Measurements from ENCODE around the gene WWOX.

DNA sequence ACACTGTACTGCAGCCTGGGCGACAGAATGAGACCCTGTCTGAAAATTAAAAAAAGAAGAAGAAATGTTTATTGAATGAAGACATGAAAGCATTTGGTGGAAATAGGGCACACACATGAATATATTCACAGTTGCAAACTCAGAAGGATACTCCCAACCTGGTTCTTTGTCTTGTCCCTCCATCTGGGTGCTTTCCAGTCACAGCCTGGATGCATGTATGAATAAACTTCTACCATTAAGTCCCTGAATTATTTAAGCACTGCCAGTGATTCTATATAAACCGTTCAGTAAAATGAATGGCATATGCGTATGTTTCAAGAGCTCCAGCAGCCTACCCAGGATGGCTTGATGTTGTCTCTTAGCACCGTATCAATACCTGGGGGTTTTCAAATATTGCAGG, 591.1 kb downstream of the WWOX start:
- TF ChIP-seq, protein P1, sequence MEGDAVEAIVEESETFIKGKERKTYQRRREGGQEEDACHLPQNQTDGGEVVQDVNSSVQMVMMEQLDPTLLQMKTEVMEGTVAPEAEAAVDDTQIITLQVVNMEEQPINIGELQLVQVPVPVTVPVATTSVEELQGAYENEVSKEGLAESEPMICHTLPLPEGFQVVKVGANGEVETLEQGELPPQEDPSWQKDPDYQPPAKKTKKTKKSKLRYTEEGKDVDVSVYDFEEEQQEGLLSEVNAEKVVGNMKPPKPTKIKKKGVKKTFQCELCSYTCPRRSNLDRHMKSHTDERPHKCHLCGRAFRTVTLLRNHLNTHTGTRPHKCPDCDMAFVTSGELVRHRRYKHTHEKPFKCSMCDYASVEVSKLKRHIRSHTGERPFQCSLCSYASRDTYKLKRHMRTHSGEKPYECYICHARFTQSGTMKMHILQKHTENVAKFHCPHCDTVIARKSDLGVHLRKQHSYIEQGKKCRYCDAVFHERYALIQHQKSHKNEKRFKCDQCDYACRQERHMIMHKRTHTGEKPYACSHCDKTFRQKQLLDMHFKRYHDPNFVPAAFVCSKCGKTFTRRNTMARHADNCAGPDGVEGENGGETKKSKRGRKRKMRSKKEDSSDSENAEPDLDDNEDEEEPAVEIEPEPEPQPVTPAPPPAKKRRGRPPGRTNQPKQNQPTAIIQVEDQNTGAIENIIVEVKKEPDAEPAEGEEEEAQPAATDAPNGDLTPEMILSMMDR (IDR thresholded peaks at IDR 0.05), result no peak
- no peak for TF ChIP-seq EZH2 (IDR thresholded peaks at IDR 0.05; ENCODE audit: borderline replicate concordance, insufficient read depth, low read depth, low read length, poor library complexity, severe bottlenecking)
